GM10266 (cell line): Measurements from ENCODE around the gene BAG5.

Experiments used
- DNase-seq: peaks from one replicate; pipeline ENCODE4 v3.0.0; 2012; ENCODE audit errors: extremely low spot score
- CTCF ChIP-seq: IDR thresholded peaks from 2 replicates; pipeline ENCODE4 v1.5.1; 2012; ENCODE audit warnings: mild to moderate bottlenecking, low read depth; ENCODE audit not compliant: control insufficient read depth, insufficient read depth; ENCODE audit errors: missing control alignments

The BAG5 gene

GRCh38 chr14:103546652-103547454 lies 15.6 kb downstream of the BAG5 start:
- DNase-seq: peak; percentile 92
- peak; percentile 88 for TF ChIP-seq CTCF

DNA sequence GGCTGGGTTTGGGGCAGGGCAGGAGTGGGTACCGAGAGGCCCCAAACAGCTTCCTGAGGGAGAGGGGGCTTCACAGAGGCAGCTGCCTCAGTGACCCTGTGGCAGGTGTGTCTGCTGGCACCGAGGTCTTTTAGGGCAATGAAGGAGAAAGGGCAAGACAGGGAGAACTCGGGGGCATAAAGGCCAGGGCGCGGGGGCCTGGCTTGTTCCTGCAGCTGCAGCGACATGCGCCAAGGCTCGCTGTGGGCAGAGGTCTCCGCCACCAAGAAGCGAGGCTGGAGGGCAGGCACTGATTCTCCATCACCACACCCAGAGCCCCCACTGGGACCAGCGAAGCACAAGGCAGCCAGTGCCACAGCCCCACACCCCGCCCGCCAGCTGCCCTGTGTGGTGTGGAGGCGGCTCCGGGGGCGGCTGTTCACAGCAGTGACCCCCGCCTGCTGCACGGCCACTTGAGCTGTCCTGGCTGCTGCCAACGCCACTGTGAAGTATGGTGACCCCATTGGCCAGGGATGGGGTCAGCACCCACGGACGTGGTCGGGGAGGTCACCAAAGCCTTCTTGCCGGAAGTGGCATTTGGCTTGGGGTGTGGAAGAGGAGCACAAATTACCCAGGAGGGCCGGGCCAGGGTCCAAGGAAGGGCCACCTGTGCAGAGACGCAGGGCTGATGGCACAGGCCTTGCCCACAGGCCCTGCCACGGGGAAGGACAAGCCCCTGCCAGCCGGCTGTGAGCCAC lies 16.4 kb downstream of the BAG5 start:
- TF ChIP-seq CTCF: no peak
- no peak for DNase-seq

- DNase-seq: no peak
- no peak for TF ChIP-seq CTCF
Measured at GRCh38 chr14:103545219-103545914, 17.1 kb downstream of the BAG5 start.

GRCh38 chr14:103544388-103545218 lies 17.9 kb downstream of the BAG5 start:
- DNase-seq: no peak

DNA sequence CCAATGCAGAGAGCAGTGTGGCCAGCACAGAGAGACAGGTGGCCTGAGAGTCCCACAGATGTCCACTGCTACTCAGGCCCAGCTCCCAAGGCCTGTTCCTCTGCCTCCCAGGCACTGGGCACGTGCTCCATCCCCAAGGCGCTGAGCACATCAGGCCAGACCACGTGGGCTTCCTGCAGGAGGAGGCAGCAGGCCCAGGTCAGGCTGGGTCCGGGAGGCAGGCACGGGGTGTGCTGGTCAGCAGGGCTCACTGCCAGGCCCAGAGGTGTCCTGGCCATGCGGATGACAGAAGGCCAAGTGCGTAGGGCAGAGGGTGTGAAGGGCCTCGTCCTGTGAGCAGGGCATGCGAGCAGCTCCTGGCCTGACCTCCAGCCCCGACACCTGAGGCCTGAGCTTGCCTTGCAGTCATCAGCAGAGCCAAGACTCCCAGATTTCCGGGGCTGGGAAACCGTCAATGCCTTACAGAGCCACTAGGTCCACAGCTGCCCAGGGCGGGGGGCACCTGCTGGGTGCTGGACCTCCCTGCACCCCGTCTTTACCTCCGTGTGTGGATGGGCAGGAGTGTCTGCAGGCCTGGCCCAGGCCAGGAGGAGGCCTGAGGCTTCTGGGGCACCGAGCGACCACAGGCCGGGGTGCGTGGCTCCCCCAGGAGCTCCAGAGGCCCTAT lies 18.6 kb downstream of the BAG5 start:
- no peak for DNase-seq
- no peak for TF ChIP-seq CTCF

More at GRCh38 chr14:103544388-103545218, 17.9 kb downstream of the BAG5 start:
- TF ChIP-seq CTCF: no peak

- TF ChIP-seq CTCF: no peak
- no peak for DNase-seq
Measured at GRCh38 chr14:103543140-103543539, 19.3 kb downstream of the BAG5 start.
